ENCODE data around the gene RPS19BP1. TPM values are rescaled to one million over a fixed set of nuclear protein-coding genes. Genes with fewer than 3 reads are reported as not detected.
"Not testable (repeated sequence)": the region's sequence is repeated elsewhere in the genome, so short reads cannot be mapped to it uniquely, and the experiment has no call there.

Gene RPS19BP1
- total RNA-seq, 1 experiment from 2014 or later, result 102 TPM

DNA sequence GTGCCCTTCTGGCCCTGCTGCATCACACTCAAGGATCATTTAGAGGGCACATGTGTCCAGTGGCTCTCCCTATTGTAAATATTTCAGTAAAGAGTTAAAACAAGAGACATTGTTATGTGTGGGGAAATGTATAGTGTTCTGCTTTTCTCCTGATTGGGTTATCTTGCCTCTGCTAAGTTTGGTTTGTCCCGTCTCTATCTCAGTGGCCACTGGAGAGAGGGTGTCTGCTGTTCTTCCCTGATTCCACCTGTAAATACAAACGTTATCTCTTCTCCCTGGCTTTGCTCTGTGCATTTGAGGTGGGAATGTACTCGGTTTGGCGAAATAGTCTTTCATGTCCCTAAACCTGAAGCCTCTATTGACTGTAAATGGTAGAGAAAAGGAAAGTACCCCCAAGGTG lies 24.2 kb downstream of the RPS19BP1 start:
- POLR2A ChIA-PET, result no interaction called here
- no peak overlapping the region for H3K4me3 Mint-ChIP-seq

DNA sequence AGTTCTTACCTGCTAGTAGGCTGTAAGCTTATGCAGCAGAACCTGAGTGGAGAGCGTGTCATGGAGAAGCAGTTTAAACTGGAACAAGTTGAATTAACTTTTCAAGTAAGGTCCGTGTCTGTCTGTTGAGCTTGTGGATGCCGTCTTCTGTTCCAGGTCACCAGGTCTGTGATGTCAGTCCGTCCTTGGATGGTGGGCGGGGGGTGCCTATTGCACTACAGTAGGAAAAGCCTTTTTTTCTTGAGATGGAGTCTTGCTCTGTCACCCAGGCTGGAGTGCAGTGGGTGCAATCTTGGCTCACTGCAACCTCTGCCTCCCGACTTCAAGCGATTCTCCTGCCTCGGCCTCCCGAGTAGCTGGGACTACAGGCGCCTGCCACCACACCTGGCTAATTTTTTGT lies 25.5 kb downstream of the RPS19BP1 start:
- POLR2A ChIA-PET, result interaction anchor here (0.5 kb wide), 1 partner anchor 55 kb away, joined by 3 read pairs; no protein-coding TSS in a partner anchor
- not testable (repeated sequence) for H3K4me1 Mint-ChIP-seq; DNase-seq (ENCODE audit: low spot score); H3K9me3 Mint-ChIP-seq; H3K4me3 Mint-ChIP-seq; H3K27ac Mint-ChIP-seq; ATAC-seq
- Mint-ChIP-seq H3K36me3 (peaks cover 75% of the 10 kb centered on the region), H3K27me3 (ENCODE audit: low read depth) (peaks cover 90% of the 10 kb centered on the region)
- CTCF ChIA-PET, result interaction anchor here (1.4 kb wide), 1 partner anchor 11 kb away, joined by 4 read pairs; no protein-coding TSS in a partner anchor

More for the DNA sequence above, 24.2 kb downstream of the RPS19BP1 start:
- no peak for DNase-seq (ENCODE audit: low spot score)
- H3K27ac Mint-ChIP-seq, result no peak overlapping the region
- peaks cover 4% of the 10 kb centered on the region; the same call in 1 of the 2 replicates for H3K4me1 Mint-ChIP-seq
- TF ChIP-seq, protein P1, sequence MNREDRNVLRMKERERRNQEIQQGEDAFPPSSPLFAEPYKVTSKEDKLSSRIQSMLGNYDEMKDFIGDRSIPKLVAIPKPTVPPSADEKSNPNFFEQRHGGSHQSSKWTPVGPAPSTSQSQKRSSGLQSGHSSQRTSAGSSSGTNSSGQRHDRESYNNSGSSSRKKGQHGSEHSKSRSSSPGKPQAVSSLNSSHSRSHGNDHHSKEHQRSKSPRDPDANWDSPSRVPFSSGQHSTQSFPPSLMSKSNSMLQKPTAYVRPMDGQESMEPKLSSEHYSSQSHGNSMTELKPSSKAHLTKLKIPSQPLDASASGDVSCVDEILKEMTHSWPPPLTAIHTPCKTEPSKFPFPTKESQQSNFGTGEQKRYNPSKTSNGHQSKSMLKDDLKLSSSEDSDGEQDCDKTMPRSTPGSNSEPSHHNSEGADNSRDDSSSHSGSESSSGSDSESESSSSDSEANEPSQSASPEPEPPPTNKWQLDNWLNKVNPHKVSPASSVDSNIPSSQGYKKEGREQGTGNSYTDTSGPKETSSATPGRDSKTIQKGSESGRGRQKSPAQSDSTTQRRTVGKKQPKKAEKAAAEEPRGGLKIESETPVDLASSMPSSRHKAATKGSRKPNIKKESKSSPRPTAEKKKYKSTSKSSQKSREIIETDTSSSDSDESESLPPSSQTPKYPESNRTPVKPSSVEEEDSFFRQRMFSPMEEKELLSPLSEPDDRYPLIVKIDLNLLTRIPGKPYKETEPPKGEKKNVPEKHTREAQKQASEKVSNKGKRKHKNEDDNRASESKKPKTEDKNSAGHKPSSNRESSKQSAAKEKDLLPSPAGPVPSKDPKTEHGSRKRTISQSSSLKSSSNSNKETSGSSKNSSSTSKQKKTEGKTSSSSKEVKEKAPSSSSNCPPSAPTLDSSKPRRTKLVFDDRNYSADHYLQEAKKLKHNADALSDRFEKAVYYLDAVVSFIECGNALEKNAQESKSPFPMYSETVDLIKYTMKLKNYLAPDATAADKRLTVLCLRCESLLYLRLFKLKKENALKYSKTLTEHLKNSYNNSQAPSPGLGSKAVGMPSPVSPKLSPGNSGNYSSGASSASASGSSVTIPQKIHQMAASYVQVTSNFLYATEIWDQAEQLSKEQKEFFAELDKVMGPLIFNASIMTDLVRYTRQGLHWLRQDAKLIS (CRISPR knock-in tag; IDR thresholded peaks at IDR 0.05; ENCODE audit: borderline replicate concordance), result no peak
- TF ChIP-seq NR1H2 (CRISPR knock-in tag; IDR thresholded peaks at IDR 0.05) (no peak), EMX1 (CRISPR knock-in tag; IDR thresholded peaks at IDR 0.05) (no peak), MXD4 (CRISPR knock-in tag; IDR thresholded peaks at IDR 0.05; ENCODE audit: borderline replicate concordance) (no peak), ZBTB21 (CRISPR knock-in tag; IDR thresholded peaks at IDR 0.05; ENCODE audit: borderline replicate concordance) (no peak), GRHL2 (CRISPR knock-in tag; IDR thresholded peaks at IDR 0.05; ENCODE audit: insufficient replicate concordance, severe bottlenecking) (no peak)
- TF ChIP-seq, protein P2, sequence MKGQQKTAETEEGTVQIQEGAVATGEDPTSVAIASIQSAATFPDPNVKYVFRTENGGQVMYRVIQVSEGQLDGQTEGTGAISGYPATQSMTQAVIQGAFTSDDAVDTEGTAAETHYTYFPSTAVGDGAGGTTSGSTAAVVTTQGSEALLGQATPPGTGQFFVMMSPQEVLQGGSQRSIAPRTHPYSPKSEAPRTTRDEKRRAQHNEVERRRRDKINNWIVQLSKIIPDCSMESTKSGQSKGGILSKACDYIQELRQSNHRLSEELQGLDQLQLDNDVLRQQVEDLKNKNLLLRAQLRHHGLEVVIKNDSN (CRISPR knock-in tag; IDR thresholded peaks at IDR 0.05), result no peak
- TF ChIP-seq, protein P3, sequence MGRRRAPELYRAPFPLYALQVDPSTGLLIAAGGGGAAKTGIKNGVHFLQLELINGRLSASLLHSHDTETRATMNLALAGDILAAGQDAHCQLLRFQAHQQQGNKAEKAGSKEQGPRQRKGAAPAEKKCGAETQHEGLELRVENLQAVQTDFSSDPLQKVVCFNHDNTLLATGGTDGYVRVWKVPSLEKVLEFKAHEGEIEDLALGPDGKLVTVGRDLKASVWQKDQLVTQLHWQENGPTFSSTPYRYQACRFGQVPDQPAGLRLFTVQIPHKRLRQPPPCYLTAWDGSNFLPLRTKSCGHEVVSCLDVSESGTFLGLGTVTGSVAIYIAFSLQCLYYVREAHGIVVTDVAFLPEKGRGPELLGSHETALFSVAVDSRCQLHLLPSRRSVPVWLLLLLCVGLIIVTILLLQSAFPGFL (CRISPR knock-in tag; IDR thresholded peaks at IDR 0.05; ENCODE audit: borderline replicate concordance), result no peak
- TF ChIP-seq, protein P4, sequence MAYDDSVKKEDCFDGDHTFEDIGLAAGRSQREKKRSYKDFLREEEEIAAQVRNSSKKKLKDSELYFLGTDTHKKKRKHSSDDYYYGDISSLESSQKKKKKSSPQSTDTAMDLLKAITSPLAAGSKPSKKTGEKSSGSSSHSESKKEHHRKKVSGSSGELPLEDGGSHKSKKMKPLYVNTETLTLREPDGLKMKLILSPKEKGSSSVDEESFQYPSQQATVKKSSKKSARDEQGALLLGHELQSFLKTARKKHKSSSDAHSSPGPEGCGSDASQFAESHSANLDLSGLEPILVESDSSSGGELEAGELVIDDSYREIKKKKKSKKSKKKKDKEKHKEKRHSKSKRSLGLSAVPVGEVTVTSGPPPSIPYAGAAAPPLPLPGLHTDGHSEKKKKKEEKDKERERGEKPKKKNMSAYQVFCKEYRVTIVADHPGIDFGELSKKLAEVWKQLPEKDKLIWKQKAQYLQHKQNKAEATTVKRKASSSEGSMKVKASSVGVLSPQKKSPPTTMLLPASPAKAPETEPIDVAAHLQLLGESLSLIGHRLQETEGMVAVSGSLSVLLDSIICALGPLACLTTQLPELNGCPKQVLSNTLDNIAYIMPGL (CRISPR knock-in tag; IDR thresholded peaks at IDR 0.05), result no peak
- no peak for ATAC-seq
- peaks cover 88% of the 10 kb centered on the region for H3K36me3 Mint-ChIP-seq
- CTCF ChIA-PET, result no interaction called here
- H3K27me3 Mint-ChIP-seq (ENCODE audit: low read depth), result peaks cover 97% of the 10 kb centered on the region
- no peaks in the 10 kb centered on the region for H3K9me3 Mint-ChIP-seq

DNA sequence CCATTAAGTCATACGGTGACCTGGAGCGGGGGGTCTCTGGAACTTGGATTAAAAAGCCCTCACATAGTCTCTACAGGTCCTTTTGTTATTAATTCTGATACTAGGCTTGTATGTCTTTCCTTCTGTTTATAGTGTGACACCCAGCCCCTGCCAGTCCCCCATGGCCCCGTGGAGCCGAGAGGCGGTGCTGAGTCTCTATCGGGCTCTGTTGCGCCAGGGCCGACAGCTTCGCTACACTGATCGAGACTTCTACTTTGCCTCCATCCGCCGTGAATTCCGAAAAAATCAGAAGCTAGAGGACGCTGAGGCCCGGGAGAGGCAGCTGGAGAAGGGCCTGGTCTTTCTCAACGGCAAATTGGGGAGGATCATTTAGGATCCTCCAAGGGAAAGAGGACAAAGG lies 28.5 kb downstream of the RPS19BP1 start:
- TF ChIP-seq ZNF317 (CRISPR knock-in tag; IDR thresholded peaks at IDR 0.05; ENCODE audit: borderline replicate concordance, low read depth) (no peak), ZNF671 (CRISPR knock-in tag; IDR thresholded peaks at IDR 0.05) (no peak), TEAD4 (CRISPR knock-in tag; IDR thresholded peaks at IDR 0.05) (no peak), EMX1 (CRISPR knock-in tag; IDR thresholded peaks at IDR 0.05) (no peak), RELA (CRISPR knock-in tag; IDR thresholded peaks at IDR 0.05; ENCODE audit: borderline replicate concordance) (no peak), JUN (CRISPR knock-in tag; IDR thresholded peaks at IDR 0.05) (no peak), ZNF138 (CRISPR knock-in tag; conservative IDR thresholded peaks at IDR 0.05) (no peak), SMAD4 (CRISPR knock-in tag; IDR thresholded peaks at IDR 0.05) (no peak)
- TF ChIP-seq, protein P3 (CRISPR knock-in tag; IDR thresholded peaks at IDR 0.05; ENCODE audit: borderline replicate concordance), result no peak
- TF ChIP-seq, protein P5, sequence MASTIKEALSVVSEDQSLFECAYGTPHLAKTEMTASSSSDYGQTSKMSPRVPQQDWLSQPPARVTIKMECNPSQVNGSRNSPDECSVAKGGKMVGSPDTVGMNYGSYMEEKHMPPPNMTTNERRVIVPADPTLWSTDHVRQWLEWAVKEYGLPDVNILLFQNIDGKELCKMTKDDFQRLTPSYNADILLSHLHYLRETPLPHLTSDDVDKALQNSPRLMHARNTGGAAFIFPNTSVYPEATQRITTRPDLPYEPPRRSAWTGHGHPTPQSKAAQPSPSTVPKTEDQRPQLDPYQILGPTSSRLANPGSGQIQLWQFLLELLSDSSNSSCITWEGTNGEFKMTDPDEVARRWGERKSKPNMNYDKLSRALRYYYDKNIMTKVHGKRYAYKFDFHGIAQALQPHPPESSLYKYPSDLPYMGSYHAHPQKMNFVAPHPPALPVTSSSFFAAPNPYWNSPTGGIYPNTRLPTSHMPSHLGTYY (CRISPR knock-in tag; IDR thresholded peaks at IDR 0.05), result no peak
- ChIA-PET CTCF (interaction anchor here (1.1 to 4.8 kb wide), 4 partner anchors 10 to 31 kb away, joined by 3 to 41 read pairs (median 20); no protein-coding TSS in a partner anchor), POLR2A (interaction anchor here (1.0 kb wide), 1 partner anchor 16 kb away, joined by 3 read pairs; no protein-coding TSS in a partner anchor)
- Mint-ChIP-seq H3K4me1 (peaks cover 13% of the 10 kb centered on the region), H3K4me3 (peak overlapping the region; percentile 97), H3K27ac (no peak overlapping the region), H3K36me3 (peaks cover 49% of the 10 kb centered on the region), H3K27me3 (ENCODE audit: low read depth) (peaks cover 89% of the 10 kb centered on the region), H3K9me3 (no peaks in the 10 kb centered on the region)
- DNase-seq (ENCODE audit: low spot score) (no peak), ATAC-seq (no peak)

All from WTC11 (cell line).